NT2/D1 (cell line): Measurements from ENCODE around the gene CSNK1A1L.

Source experiments
- YY1 ChIP-seq: IDR thresholded peaks from 2 replicates; pipeline ENCODE4 v1.6.1; 2011; ENCODE audit not compliant: insufficient read length, insufficient read depth
- ZNF274 ChIP-seq: IDR thresholded peaks from 2 replicates; pipeline ENCODE4 v1.6.1; 2011; ENCODE audit warnings: mild to moderate bottlenecking, low read depth, low read length

- TF ChIP-seq ZNF274 = no peak
- TF ChIP-seq YY1 = no peak
Measured at GRCh38 chr13:37076818-37077217, 28.6 kb downstream of the CSNK1A1L start.
